T-helper 17 cell (primary cell): ENCODE measurements around the gene USP22. TPM values are rescaled to one million over a fixed set of nuclear protein-coding genes. Genes with fewer than 3 reads are reported as not detected.

ENCODE experiments used
- ATAC-seq: fragments of 150-1000 bp; cut with Tn5 transposase; 2 replicates; pipeline ENCODE4 v1.10.0; 2021; ENCODE audit warnings: mild to moderate bottlenecking, moderate library complexity
- DNase-seq, 3 donors: peaks; one replicate each; pipeline versions ENCODE4 v3.0.0 to v3.0.0-alpha.2; 2020 to 2021
- H3K9me3 ChIP-seq: one replicate; pipeline ENCODE4 v1.7.0; 2013; ENCODE audit warnings: low read length, mild to moderate bottlenecking; ENCODE audit not compliant: control insufficient read depth, poor library complexity, severe bottlenecking
- H3K27ac Mint-ChIP-seq: one replicate; pipeline ENCODE4 v1.8.0; 2022; ENCODE audit warnings: mild to moderate bottlenecking, moderate library complexity, mixed read lengths
- H3K27me3 Mint-ChIP-seq: one replicate; pipeline ENCODE4 v1.8.0; 2022; ENCODE audit warnings: mixed read lengths
- H3K36me3 Mint-ChIP-seq: one replicate; pipeline ENCODE4 v1.8.0; 2022; ENCODE audit warnings: low read depth, mixed read lengths
- H3K4me1 Mint-ChIP-seq: one replicate; pipeline ENCODE4 v1.8.0; 2022; ENCODE audit warnings: mild to moderate bottlenecking, mixed read lengths
- H3K4me3 Mint-ChIP-seq: one replicate; pipeline ENCODE4 v1.8.0; 2022; ENCODE audit warnings: mild to moderate bottlenecking, moderate library complexity, mixed read lengths
- total RNA-seq, 4 donors: library from RNA in 2 of 4; stranded (reverse) in 2 of 4; gene quantifications; one replicate each; pipeline ENCODE4 v1.2.3 and lab custom pipeline; 2022 to 2026

Gene USP22
- total RNA-seq, 2 donors from 2014 or later: 158 to 177 TPM

DNA sequence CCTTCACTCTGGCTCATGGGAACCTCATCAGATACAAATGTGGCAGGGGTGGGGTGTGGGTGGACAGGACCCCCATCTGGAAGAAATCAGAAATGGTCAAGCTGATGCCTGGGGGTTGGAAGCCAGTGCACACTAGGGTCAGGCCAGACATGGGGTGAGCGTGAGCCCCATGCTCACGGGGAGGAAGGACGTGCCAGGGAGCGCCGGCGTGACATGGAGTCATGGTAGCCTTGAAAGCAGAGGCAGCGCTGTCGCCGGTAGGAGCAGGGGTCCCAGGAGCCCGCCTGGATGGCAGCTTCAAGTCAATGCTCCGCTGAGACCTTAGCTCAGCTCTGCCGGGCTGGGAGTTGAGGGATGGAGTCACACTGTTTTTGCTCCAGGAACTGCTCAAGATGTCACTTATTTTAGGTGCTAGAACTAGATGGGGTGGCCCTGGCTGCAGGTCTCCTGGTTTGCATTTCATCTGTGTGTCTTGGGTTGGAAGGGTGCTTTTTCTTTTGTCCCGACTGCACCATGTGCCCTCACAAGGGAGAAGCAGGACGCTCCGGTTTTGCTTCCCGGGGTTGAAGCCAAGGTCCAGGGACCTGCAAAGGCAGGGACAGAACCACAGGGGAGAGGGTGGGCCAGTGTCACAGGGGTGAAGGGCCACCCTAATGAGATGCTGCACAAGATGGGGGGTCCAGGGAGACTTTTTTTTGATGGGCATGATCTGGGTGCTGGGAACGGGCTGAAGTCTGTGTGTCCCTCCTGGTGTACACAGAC lies 51.4 kb downstream of the USP22 start:
- DNase-seq (peak in 1 of 3 donors; percentile 2), ATAC-seq (no peak)
- Mint-ChIP-seq H3K36me3 (no peaks in the 10 kb centered on the region), H3K4me1 (peaks cover 7% of the 10 kb centered on the region), H3K27ac (no peak overlapping the region), H3K27me3 (no peaks in the 10 kb centered on the region), H3K4me3 (no peak overlapping the region)
- no peaks in the 10 kb centered on the region for H3K9me3 ChIP-seq

DNA sequence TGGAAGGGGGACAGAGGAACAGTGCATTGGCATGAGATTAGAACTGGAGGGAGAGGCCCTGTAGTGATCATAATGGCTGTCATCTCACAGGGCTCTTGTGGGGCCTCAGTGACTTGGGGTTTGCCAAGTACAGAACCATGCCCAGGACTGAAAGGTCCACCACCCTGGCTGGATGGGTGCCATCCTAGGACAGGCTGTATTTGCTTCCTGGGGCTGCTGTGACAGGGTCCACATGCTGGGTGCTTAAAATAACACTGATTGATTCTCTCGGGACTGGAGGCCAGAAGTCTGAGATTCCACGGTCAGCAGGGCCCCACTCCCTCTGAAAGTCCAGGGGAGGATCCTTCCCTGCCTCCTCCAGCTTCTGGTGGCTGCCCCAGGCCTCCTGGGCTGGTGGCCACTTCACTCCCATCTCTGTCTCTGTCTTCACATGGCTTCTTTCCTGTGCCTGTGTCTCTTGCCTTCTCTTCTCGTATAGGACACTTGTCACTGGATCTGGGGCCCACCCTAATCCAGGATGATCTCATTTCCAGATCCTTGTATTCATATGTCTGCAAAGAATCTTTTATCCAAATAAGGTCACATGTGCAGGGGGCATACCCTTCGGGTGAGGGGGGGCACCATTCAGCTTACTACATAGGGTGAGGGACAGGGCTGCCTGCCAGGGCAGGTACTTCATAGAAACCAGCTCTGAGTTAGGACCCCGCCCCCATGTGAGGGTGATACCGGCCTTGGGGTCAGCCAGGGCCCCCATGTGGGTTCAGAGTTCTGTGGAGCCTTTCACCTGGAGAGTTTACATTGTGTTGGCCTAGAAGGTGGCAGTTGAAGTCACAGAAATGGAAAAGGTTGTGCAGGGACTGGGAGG lies 52.6 kb downstream of the USP22 start:
- no peaks in the 10 kb centered on the region for H3K27me3 Mint-ChIP-seq
- ATAC-seq: no peak
- DNase-seq: peak in 1 of 3 donors; percentile 3
- no peaks in the 10 kb centered on the region for H3K36me3 Mint-ChIP-seq
- H3K4me3 Mint-ChIP-seq: no peak overlapping the region
- H3K4me1 Mint-ChIP-seq: peaks cover 7% of the 10 kb centered on the region
- H3K9me3 ChIP-seq: no peaks in the 10 kb centered on the region
- no peak overlapping the region for H3K27ac Mint-ChIP-seq

DNA sequence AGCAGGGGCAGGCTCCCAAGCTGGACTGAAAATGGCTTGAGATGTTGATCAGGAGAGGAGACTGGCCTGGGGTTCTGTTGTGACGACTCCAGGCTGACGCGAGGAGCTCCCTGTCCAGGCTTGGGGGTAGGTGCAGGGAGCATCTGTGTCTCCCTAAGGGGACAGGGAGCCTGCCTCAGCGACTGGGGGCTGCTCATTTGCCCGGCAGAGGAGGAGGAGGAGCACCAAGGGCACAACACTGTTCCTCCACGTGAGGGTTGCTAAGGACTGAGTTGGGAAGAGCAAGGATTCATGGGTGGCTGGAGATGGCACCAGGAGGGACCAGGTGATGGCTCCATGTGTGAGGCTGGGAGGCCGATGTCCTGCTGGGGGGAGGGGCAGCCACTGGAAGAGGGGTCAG lies 53.3 kb downstream of the USP22 start:
- H3K36me3 Mint-ChIP-seq: no peaks in the 10 kb centered on the region
- peaks cover 7% of the 10 kb centered on the region for H3K4me1 Mint-ChIP-seq
- no peaks in the 10 kb centered on the region for H3K9me3 ChIP-seq
- H3K4me3 Mint-ChIP-seq: no peak overlapping the region
- no peaks in the 10 kb centered on the region for H3K27me3 Mint-ChIP-seq
- H3K27ac Mint-ChIP-seq: no peak overlapping the region
- DNase-seq (peak in 1 of 3 donors; percentile 0), ATAC-seq (no peak)

DNA sequence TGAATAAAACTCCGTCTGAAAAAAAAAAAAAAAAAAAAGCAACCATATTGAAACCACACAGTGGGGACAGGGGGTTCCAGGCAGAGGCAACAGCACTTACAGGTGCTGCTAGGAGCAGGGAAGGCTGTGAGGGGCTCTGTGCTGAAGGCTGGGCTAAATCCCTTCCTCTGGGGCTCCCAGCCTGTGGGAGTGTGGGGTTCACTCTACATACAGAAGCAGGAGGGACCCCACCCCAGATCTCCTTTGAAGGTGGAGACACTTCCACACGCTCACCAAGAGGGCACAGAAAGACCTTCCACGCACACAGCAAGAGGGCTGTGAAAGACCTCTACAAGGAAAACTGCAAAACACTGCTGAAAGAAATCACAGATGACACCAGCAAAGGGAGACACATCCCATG lies 53.9 kb downstream of the USP22 start:
- no peak for ATAC-seq
- no peak overlapping the region for H3K27ac Mint-ChIP-seq

DNA sequence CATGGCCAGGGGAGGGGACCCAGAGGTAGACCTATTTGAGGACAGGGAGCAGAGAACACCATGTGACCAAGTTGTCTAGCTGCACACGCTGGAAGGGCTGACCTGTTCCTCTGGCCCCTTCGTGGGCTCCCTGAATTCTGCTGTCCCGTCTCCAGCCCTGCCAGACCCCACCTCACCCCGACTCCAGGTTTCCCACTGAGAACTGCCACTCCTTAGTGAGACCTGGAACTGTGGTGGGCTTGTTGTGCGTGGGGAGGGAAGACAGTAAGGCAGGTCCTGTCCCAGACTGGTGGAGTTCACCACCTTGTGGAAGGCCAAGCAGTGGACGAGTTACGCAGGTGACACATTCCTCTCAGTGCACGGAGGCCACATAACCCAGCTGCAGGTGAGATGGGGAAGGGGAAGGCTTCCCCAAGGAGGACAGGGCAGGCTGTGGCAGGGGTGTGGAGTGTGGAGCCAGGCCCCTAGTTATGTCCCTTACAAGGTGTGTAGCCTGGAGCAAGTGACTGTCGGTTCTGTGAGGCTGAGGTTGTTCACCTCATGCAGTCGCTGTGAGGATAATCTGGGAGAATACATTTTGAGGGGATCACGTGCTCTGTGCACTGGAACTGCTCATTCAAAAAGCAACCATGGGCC lies 54.7 kb downstream of the USP22 start:
- H3K4me3 Mint-ChIP-seq: no peak overlapping the region
- peaks cover 7% of the 10 kb centered on the region for H3K4me1 Mint-ChIP-seq
- no peak overlapping the region for H3K27ac Mint-ChIP-seq
- no peaks in the 10 kb centered on the region for H3K36me3 Mint-ChIP-seq
- DNase-seq (peak in 1 of 3 donors; percentile 2), ATAC-seq (no peak)
- H3K9me3 ChIP-seq: no peaks in the 10 kb centered on the region
- no peaks in the 10 kb centered on the region for H3K27me3 Mint-ChIP-seq

More for the DNA sequence above, 53.9 kb downstream of the USP22 start:
- H3K9me3 ChIP-seq: no peaks in the 10 kb centered on the region
- no peak overlapping the region for H3K4me3 Mint-ChIP-seq
- H3K27me3 Mint-ChIP-seq: no peaks in the 10 kb centered on the region
- H3K36me3 Mint-ChIP-seq: no peaks in the 10 kb centered on the region
- H3K4me1 Mint-ChIP-seq: peaks cover 7% of the 10 kb centered on the region
- DNase-seq: no peak

DNA sequence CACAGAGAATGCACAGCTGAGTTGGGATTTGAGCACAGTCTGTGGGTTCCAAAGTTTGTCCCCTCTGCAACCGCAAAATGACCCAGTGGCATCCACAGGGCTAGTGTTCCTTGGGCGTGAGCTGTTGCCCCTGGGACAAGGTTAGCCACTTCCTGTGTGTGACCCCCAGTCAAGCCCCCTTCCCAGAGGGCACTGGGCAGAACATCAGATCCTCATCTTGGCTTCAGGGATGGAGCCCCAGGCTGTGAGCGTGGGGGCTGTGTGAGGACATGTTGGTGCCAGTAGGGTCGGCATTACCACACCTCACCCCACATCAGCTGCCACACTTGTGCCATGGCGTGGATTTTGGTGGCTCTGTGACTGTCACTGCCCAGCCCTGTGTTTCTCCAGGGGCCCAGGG lies 55.3 kb downstream of the USP22 start:
- no peak overlapping the region for H3K27ac Mint-ChIP-seq
- no peaks in the 10 kb centered on the region for H3K9me3 ChIP-seq
- DNase-seq (peak in 1 of 3 donors; percentile 0), ATAC-seq (no peak)
- no peaks in the 10 kb centered on the region for H3K36me3 Mint-ChIP-seq
- H3K27me3 Mint-ChIP-seq: peaks cover under 1% of the 10 kb centered on the region
- H3K4me1 Mint-ChIP-seq: peaks cover 4% of the 10 kb centered on the region
- no peak overlapping the region for H3K4me3 Mint-ChIP-seq

DNA sequence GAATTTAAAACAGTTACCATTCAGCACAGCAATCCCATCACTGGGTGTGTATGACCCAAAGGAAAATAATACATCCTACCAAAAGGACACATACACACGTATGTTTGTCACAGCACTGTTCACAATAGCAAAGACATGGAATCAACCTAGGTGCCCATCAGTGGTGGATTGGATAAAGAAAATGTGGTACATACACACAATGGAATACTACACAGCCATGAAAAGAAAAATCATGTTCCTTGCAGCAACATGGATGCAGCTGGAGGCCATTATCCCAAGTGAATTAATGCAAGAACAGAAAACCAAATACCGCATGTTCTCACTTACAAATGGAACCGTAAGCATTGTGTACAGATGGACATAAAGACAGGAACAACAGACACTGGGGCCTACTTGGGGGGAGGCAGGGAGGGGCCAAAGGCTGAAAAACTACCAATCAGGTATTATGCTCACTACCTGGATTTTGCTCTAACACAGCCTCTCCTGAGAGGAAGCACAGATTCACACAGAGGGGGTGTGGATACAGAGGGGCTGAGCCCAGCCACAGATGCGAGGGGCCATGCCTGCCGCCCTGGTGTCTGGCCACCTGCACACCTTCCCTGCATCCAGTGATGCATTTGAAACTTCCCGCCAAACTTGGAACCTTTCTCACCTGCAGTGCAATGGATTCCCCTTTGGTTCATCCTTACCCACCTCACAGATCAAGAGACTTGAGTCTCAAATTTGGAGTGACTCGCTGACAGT lies 55.9 kb downstream of the USP22 start:
- peaks cover under 1% of the 10 kb centered on the region for H3K36me3 Mint-ChIP-seq
- H3K4me1 Mint-ChIP-seq: peaks cover 4% of the 10 kb centered on the region
- peaks cover 6% of the 10 kb centered on the region for H3K27me3 Mint-ChIP-seq
- H3K4me3 Mint-ChIP-seq: no peak overlapping the region
- no peak for DNase-seq
- no peaks in the 10 kb centered on the region for H3K9me3 ChIP-seq
- no peak for ATAC-seq
- H3K27ac Mint-ChIP-seq: no peak overlapping the region

DNA sequence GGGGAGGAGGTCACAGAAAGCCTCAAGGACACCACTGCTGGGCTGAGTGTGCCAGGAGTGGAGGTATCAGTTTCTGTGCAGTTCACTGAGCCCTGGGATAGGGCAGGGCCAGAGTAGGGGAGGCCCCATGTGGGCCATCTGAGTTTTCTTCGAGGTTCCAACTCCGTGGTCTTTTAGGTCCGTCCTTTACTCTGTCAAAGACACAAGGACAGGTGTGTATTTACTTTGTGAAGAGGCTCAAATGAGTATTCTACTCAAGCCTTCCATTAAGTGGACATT lies 59.5 kb downstream of the USP22 start:
- Mint-ChIP-seq H3K4me1 (no peaks in the 10 kb centered on the region), H3K4me3 (no peak overlapping the region), H3K36me3 (peaks cover 12% of the 10 kb centered on the region), H3K27me3 (peaks cover 42% of the 10 kb centered on the region), H3K27ac (no peak overlapping the region)
- H3K9me3 ChIP-seq: no peaks in the 10 kb centered on the region
- no peak for DNase-seq
- ATAC-seq: no peak

DNA sequence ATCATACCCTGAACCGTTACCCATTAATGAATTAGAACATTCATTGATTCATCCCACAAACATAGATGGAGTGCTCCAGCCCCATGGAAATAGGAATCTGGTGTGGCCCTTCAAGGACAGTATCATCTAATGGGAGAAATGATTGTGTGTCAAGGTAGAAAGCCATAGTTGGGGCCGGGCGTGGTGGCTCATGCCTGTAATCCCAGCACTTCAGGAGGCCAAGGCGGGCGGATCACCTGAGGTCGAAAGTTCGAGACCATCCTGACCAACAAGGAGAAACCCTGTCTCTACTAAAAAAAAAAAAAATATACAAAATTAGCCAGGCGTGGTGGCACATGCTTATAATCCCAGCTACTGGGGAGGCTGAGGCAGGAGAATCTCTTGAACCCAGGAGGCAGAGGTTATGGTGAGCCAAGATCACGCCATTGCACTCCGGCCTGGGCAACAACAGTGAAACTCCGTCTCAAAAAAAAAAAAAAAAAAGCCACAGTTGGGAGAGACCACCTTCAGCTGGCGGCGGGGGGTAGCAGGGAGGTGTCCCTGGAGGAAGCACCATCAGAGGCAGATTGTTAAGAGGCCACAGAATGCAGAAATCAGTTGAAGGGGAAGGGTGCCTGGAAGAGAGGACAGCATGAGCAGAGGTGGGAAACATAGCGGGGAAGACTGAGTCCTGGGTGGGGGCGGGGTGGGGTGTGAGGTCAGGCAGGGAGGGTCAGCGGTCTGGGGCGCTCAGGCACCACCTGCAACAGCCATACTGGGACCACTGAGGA lies 60.0 kb downstream of the USP22 start:
- ATAC-seq: no peak
- no peak for DNase-seq
- Mint-ChIP-seq H3K36me3 (peaks cover 12% of the 10 kb centered on the region), H3K27me3 (peaks cover 42% of the 10 kb centered on the region), H3K27ac (no peak overlapping the region), H3K4me1 (no peaks in the 10 kb centered on the region), H3K4me3 (no peak overlapping the region)
- H3K9me3 ChIP-seq: no peaks in the 10 kb centered on the region

DNA sequence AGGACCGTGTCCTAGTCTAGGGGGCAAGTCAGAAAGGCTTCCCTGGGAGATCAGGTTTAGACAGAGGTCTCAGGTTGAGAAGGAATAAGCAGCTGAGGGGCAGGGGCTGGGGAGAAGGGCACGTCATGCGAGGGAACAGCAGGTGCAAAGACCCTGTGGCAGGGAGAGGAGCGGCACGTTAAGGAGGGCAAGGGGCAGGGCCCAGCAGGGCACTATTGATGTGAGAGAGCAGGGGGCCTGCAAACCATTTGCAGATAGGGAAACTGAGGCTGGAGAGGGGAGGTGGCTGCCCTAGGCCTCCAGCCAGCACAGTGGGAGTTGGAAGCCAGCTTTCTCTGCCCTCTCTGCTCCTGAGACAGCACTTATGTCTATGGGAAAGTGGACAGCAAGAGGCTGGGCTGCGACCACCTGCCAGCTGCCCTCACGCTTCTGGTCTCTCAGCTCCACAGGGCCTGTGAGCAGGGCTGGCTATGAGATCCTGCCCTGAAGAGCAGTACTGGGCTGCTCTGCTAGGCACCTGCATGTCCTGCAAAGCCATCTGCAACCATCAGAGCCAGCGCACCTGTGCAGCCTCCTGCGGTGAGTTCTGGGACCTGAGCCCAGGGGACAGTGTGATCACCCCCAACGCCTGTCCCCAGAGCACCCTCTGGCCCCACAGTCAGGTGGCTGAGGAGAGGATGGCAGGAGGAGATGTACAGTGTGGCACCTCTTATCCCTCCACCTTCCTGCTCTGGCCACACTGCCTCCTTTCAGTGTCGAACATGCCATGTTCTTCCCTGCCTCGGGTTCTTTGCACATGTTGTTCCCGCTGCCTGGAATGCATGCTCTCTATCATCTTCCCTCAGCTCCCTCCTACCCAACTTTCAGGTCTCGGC lies 61.5 kb downstream of the USP22 start:
- H3K36me3 Mint-ChIP-seq: peaks cover 16% of the 10 kb centered on the region
- H3K9me3 ChIP-seq: no peaks in the 10 kb centered on the region
- H3K4me1 Mint-ChIP-seq: no peaks in the 10 kb centered on the region
- peaks cover 55% of the 10 kb centered on the region for H3K27me3 Mint-ChIP-seq
- DNase-seq (no peak), ATAC-seq (no peak)
- no peak overlapping the region for H3K4me3 Mint-ChIP-seq
- H3K27ac Mint-ChIP-seq: no peak overlapping the region

DNA sequence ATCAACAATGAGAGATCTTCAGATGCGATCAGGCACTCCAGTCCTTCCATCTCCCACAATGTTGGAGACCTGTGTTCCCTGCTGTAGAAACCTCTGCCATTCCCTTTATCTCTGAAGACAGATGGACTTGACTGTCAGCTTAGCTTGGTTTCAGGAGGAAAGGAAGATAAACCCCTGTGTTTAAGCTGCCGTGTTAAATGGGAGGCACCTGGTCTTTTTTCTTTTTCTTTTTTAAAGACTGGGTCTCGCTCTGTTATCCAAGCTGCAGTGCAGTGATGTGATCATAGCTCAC lies 63.1 kb downstream of the USP22 start:
- Mint-ChIP-seq H3K27me3 (peaks cover 65% of the 10 kb centered on the region), H3K27ac (no peak overlapping the region), H3K4me1 (peaks cover 3% of the 10 kb centered on the region), H3K36me3 (peaks cover 19% of the 10 kb centered on the region), H3K4me3 (no peak overlapping the region)
- DNase-seq (no peak), ATAC-seq (no peak)
- no peaks in the 10 kb centered on the region for H3K9me3 ChIP-seq
